Measurements from ENCODE around the gene GADL1.
A peak's percentile ranks its signal among the peaks of the same experiment; 100 is the strongest.

GADL1 gene

GRCh38 chr3:30751610-30752299, 142.7 kb downstream of the GADL1 start:
- Histone ChIP-seq H3K27ac (no peak overlapping the region), H3K27me3 (replicated peaks) (no peaks in the 10 kb centered on the region), H3K36me3 (replicated peaks) (no peaks in the 10 kb centered on the region), H3K4me3 (ENCODE audit: low read depth, low read length) (no peak overlapping the region)
- peak; percentile 55 for DNase-seq
- peak; percentile 73 for TF ChIP-seq CTCF (IDR thresholded peaks at IDR 0.05; ENCODE audit: low read depth, low read length, missing control alignments)
- in situ Hi-C loops (cut with HindIII; ENCODE audit: low pct_ligation_motif_present, low sequenced_read_pairs): loop anchor here (25.0 kb wide), 1 partner anchor 386 kb away; no protein-coding TSS in a partner anchor

GRCh38 chr3:30750967-30751366, 143.5 kb downstream of the GADL1 start:
- H3K27ac ChIP-seq: no peak overlapping the region
- in situ Hi-C loops (cut with HindIII; ENCODE audit: low pct_ligation_motif_present, low sequenced_read_pairs): loop anchor here (25.0 kb wide), 1 partner anchor 386 kb away; no protein-coding TSS in a partner anchor
- TF ChIP-seq CTCF (IDR thresholded peaks at IDR 0.05; ENCODE audit: low read depth, low read length, missing control alignments): no peak
- no peak overlapping the region for H3K4me3 ChIP-seq (ENCODE audit: low read depth, low read length)
- H3K27me3 ChIP-seq (replicated peaks): no peaks in the 10 kb centered on the region
- DNase-seq: no peak
- H3K36me3 ChIP-seq (replicated peaks): no peaks in the 10 kb centered on the region

DNA sequence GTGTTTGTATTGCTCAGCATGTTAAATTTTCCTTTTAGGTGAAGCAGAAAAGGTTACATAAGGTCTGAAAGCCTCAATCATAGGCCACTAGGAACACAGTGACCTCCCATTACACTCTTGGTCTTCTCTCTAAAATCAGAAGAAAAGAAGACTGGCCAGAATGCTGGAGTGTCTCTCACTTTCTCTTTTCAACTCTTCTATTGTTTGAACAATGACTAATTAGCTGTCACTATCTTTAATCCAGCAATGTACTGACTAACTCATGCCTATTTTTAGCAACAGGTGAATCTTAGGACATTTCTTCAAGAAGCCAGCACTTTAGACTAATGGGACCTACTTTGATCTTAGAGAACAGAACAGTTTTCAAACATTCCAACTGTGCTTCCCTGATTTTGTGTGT, 145.2 kb downstream of the GADL1 start:
- no peak for DNase-seq
- no peaks in the 10 kb centered on the region for H3K36me3 ChIP-seq (replicated peaks)
- no peak overlapping the region for H3K27ac ChIP-seq
- no peak overlapping the region for H3K4me3 ChIP-seq (ENCODE audit: low read depth, low read length)
- no peak for TF ChIP-seq CTCF (IDR thresholded peaks at IDR 0.05; ENCODE audit: low read depth, low read length, missing control alignments)
- H3K27me3 ChIP-seq (replicated peaks): no peaks in the 10 kb centered on the region
- in situ Hi-C loops (cut with HindIII; ENCODE audit: low pct_ligation_motif_present, low sequenced_read_pairs): no loop called here

GRCh38 chr3:30747771-30748281, 146.6 kb downstream of the GADL1 start:
- H3K27ac ChIP-seq: no peak overlapping the region

GRCh38 chr3:30743641-30744317, 150.7 kb downstream of the GADL1 start:
- Histone ChIP-seq H3K36me3 (replicated peaks) (no peaks in the 10 kb centered on the region), H3K27ac (no peak overlapping the region), H3K27me3 (replicated peaks) (no peaks in the 10 kb centered on the region), H3K4me3 (ENCODE audit: low read depth, low read length) (no peak overlapping the region)
- DNase-seq: no peak
- in situ Hi-C loops (cut with HindIII; ENCODE audit: low pct_ligation_motif_present, low sequenced_read_pairs): no loop called here
- no peak for TF ChIP-seq CTCF (IDR thresholded peaks at IDR 0.05; ENCODE audit: low read depth, low read length, missing control alignments)

More at GRCh38 chr3:30747771-30748281, 146.6 kb downstream of the GADL1 start:
- peak; percentile 69 for TF ChIP-seq CTCF (IDR thresholded peaks at IDR 0.05; ENCODE audit: low read depth, low read length, missing control alignments)
- in situ Hi-C loops (cut with HindIII; ENCODE audit: low pct_ligation_motif_present, low sequenced_read_pairs): no loop called here
- H3K27me3 ChIP-seq (replicated peaks): no peaks in the 10 kb centered on the region
- no peaks in the 10 kb centered on the region for H3K36me3 ChIP-seq (replicated peaks)
- peak; percentile 80 for DNase-seq
- H3K4me3 ChIP-seq (ENCODE audit: low read depth, low read length): no peak overlapping the region
